Activated T-cell treated with anti-CD3 and anti-CD28 coated beads for 1 hour (primary cell): ENCODE results near the gene KLHL22.
A peak's percentile ranks its signal among the peaks of the same experiment; 100 is the strongest.
"Not testable (repeated sequence)": the region's sequence is repeated elsewhere in the genome, so short reads cannot be mapped to it uniquely, and the experiment has no call there.

ENCODE experiments used
- DNase-seq: peaks from one replicate; pipeline ENCODE4 v3.0.0-alpha.2; 2020; ENCODE audit warnings: low read depth

The KLHL22 gene

DNA sequence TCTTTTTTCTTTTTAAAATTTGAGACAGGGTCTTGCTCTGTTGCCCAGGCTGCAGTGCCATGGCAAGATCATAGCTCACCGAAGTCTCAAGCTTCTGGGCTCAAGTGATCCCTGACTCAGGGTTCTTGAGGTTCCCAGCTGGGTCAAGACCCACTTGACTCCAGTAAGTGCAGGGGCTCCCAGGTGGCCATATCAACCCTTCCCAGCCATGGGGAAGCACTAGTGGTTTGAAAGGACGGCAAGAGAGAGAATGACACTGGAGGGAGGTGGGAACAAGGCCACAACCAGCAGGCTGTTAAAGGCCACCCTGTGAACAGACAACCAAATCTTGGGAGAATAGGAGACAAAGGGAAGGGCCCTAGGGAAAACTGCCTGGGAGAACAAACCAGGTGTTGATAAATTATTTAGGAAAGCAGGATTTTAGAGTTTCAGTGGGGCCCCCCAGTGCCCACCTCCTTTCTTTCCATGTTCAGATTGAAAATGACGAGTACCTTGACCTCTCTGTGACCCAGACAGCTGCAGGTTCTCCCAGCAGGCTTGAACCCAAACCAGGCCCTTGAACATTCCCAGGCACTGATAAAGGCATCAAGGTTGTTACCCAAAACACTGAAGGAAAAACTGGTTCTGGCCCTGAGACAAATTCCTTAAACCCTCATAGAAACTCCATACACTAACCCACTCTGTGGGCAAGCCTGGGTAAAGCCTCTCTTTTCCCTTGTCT, 28.8 kb downstream of the KLHL22 start:
- DNase-seq = no peak

DNA sequence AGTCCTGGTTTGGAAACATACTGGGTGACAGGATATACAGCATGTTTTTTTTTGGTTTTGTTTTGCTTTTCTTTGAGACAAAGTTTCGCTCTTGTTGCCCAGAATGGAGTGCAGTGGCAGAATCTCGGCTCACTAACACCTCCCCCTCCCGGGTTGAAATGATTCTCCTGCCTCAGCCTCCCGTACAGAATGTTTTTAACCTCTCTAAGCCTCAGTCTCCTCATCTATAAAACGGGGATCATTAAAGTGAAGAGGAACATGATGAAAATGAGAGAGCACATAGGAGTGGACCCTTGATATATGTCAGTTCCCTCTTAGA, 29.9 kb downstream of the KLHL22 start:
- no peak for DNase-seq

DNA sequence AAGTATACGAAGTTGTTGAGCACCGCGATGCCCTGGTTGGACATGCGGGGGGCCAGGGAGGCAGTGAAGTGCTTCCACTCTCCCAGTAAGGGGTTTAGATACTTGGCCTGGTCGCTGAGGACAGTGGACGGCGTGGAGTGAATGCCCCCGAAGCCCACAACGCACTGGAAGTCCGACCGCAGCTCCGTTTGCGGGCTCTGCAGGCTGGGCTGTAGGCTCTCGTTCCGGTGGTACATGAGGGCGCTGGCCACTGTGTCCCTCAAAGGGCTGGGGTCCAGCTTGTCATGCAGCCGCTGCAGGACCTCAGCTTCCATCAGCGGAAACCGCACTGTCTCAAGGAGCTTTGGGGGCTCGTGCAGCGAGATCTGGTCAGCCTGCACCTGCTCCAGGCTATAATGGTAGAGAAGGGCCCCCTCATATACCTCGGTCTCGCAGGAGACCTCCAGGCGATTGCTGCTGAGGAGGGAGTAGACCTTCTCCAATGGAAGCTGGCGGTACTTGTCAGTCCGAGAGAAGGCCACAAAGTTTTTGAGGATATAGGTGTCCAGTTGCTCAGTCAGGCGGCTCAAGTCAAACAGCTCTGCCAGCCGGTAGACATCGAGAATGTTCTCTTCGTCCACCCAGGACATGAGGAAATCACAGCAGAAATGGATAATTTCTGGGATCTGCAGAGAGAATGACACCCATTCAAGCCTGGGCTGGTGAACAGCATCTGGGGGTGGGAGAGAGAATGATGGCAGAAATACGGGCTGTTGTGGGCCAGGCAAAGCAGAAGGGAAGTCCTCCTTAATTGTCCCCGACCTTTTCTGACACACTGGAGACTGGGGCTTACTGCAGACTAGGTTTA, 30.5 kb downstream of the KLHL22 start:
- no peak for DNase-seq

GRCh38 chr22:20464096-20464614, 31.4 kb downstream of the KLHL22 start:
- peak; percentile 45 for DNase-seq

DNA sequence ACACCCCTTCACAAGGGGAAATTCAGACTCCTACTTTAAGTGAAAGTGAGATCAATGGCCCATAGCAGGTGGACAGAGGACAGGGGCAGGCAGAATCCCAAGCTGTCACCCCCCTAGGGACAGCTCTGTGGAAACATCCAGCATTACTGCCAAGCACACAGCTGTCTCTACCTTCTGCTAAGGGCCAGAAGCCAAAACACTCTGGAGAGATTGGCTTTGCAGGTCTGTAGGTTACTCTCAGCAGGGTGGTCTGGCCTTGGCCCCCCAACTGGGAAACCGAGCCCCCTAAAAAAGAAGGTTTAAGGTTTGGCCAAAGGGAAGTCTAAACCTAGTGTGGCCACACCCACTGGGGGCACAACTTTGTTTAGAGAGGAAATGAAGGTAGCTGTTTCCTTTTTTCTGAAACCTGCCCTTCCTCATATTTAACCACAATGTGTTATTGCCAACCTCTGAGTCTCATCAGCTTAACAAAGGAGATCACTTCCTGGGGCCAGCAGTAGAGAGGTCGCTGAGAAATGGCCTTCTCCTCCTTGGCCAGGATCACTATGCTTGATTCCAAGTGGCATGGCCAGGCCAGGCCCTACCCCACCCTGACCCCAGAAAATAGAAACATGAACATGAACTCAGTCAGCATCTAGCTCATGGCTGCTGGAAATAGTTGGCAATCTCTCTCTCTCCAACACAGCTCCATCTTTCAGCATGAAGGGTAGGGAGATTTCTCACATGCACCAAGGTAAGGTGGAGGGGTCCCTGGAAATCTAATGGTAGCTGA, 32.1 kb downstream of the KLHL22 start:
- peak; percentile 22 for DNase-seq

DNA sequence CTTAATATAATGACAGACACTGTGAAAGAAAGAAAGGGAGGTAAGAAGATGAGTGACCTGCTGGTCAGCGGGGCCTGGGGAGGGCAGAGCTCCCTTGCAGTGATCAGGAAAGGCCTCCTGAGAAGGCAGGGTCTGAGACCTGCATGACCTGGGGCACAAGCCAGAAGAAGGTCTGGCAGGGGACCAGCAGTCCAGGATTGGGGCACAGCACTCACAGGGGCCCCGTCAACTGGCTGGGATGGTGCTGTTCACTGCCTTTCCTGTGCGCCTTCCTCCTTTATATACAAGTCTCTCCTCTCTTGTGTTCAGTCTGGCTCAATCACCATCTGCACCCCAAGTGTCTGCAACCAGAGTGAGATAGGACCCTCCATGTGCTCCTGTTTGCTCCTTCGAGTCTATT, 35.7 kb downstream of the KLHL22 start:
- no peak for DNase-seq

GRCh38 chr22:20459152-20459542, 36.4 kb downstream of the KLHL22 start:
- no peak for DNase-seq

- no peak for DNase-seq
These were observed 37.0 kb downstream of the KLHL22 start for GRCh38 chr22:20458530-20459151.

DNA sequence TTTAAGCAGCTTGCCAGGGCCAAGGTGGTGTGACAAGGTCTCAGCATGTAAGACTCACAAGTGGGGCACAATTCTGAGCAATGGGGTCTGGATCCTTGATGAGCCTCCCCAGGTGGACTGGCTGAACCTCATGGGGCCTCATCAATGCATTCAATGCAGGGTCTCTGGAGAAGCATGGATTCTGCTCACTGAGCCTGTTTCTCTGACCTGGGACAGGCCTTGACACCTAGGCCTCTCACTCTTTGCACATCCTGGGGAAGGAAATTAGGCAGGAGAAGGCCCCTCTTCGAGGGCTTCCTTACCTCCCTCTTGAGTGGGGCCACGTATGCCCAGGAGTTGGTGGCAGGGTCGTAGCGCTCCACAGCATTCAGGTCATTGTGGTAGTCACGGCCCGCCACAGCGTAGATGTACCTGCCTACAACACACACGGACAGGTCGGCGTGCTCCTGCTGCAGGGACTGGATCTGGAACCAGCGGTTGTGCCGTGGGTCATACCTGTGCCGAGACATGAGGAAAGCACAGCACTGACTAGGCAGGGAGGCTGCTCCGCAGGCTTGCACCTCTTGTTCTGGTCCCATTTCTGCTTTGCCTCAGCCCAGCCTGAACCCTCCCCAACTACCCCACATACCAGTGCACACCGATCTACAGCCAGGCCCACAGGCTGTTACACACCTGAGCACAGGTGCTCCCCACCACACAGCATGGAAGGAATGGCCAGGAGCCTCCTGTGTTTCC, 37.9 kb downstream of the KLHL22 start:
- no peak for DNase-seq

DNA sequence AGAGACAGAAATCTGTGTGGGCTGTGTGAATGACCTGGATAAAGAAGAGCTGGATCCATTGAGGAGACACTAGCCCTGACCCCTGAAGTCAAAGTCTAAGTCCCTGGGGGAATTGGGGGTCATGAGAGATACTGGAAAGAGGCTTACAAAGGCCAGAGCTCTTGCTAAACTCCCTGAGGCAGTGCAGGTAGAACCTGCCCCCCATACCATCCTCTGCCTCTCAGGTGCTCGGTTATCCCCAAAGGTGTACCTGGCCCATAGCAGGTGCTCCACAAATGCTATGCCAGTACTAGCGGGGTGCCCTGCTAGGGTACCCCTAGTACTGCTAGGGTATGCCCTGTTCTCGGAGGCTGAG, 38.9 kb downstream of the KLHL22 start:
- DNase-seq = no peak

DNA sequence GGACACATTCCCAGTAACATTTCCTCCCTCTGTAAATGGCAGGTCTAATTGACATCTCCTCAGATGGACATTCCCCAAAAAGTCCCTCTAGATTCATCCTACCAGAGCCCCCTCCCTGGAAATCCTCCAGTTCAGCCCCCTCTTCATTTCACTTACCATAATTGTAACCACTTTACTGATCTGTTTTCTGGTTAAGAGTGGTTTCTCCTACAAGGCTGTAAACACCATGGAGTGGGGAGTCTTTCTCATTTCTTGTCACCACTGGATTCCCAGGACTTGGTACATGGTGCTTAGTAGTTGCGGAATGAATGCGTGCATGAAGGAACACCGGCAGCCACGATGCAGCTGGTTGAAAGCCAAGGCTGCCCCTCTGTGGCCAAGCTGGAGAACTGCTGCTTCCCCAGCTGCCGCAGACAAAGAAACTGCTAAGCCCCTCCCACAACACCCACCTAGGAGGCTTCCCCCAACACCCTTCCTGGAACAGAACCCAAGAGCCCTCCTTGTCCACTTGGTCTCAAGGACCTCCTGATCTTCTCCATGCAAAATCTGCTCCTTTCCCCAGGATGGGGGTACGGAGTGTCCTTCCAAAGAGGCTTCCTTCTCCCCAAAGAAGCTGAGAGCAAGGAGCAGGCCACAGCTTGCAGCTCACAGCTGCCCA, 39.4 kb downstream of the KLHL22 start:
- DNase-seq = peak; percentile 61

DNA sequence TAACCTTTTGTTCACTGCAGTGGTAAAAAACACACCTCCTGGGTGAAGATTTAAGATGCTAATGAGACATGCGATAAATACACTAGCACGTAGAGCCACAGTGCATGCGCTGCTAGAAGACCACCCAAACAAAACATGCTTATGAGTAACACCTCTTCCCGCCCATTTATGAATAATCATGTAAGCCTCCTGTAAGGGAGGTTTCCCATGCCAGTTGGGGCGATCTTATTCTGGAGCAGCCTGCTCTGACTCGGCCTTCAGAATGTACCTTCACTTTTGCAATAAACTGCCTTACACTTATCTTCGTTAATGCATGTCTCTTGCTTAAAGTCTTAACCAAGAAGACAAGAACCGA, 39.9 kb downstream of the KLHL22 start:
- no peak for DNase-seq

DNA sequence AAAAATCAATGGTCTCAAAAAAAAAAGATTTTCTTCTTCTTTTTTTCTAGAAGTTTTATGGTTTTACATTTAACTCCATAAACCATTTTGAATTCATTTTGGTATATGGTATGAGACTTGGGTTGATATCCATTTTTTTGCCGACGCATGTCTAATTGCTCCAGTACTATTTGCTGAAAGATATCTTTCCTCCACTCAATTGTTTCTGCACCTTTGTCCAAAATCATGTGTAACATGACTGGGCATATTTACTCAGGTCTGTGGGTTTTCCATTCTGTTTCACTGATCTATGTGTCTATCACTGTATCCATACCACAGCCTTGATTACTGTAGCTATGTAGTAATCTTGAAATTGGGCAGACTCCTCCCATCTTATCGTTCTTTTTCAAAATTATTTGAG, 42.4 kb downstream of the KLHL22 start:
- DNase-seq = no peak

DNA sequence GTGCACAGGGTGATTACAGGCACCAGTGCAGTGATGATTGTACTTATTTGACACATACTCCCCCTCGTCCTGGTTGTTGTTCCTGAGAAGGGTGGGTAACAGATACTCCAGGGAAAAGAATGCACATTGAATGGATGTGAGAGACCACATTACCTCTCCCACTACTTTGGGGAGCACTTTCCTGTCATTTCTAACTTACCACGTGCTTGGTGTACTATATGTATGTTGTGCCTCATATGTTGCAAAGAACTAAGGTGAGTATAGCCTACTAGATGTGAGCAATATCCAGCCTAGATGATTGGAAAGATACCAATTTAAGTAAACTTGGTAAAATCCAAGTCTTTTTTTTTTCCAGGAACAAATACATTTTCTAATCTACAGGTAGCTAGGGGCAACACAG, 43.7 kb downstream of the KLHL22 start:
- no peak for DNase-seq

DNA sequence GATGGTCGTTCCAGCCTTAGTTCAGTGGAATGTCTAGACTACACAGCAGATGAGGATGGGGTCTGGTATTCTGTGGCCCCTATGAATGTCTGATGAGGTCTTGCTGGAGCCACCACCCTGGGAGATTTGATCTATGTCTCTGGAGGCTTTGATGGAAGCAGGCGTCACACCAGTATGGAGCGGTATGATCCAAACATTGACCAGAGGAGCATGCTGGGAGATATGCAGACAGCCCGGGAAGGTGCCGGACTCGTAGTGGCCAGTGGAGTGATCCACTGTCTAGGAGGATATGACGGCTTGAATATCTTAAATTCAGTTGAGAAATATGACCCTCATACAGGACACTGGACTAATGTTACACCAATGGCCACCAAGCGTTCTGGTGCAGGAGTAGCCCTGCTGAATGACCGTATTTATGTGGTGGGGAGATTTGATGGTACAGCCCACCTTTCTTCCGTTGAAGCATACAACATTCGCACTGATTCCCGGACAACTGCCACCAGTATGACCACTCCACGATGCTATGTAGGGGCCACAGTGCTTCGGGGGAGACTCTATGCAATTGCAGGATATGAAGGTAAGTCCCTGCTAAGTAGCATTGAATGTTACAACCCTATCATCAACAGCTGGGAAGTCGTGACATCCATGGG, 44.3 kb downstream of the KLHL22 start:
- not testable (repeated sequence) for DNase-seq

GRCh38 chr22:20450551-20450906, 45.1 kb downstream of the KLHL22 start:
- DNase-seq = no peak

- DNase-seq = no peak
These were observed 45.6 kb downstream of the KLHL22 start for GRCh38 chr22:20449819-20450550.

DNA sequence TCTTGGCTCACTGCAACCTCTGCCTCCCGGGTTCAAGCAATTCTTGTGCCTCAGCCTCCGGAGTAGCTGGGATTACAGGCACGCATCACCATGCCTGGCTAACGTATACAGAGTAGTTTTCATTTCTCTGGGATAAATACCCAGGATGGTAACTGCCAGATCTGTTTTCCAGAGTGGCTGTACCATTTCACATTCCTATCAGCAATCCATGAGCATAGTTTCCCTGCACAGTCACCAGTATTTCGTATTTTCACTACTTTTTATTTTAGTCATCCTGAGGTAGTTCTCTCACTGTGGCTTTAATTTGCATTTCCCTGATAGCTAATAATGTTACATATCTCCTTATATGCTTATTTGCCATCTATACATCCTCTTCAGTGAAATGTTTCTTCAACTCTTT, 47.0 kb downstream of the KLHL22 start:
- no peak for DNase-seq

- no peak for DNase-seq
These were observed 49.1 kb downstream of the KLHL22 start for GRCh38 chr22:20446383-20446970.

DNA sequence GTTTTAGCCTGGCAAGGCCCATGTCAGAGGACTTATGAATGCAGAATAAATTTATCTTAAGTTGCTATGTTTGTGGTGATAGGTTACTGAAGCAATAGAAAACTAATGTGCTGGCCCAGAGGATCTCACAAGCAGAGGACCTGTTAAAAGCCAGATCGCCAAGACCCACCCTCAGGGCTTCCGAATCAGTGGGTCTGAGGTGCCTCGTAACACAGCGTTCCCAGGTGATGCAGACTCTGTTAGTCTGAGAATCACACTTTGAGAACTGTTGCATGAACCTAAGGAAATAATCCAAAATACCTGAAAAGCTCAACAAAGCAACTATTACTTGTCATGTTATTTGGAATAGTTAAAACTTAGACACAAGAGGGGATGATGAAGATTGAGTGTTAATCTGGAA, 51.3 kb downstream of the KLHL22 start:
- DNase-seq = no peak
